Ascending aorta (tissue), 2 donors: ENCODE data around the gene R3HDML. TPM values are rescaled to one million over a fixed set of nuclear protein-coding genes. Genes with fewer than 3 reads are reported as not detected.
"Not testable (repeated sequence)": the region's sequence is repeated elsewhere in the genome, so short reads cannot be mapped to it uniquely, and the experiment has no call there.

ENCODE experiments used
- DNase-seq, 2 donors: peaks; one replicate each; pipeline ENCODE4 v3.0.0-alpha.2; 2019; ENCODE audit warnings: low spot score in 2 of 2
- H3K27ac ChIP-seq, 2 donors: fragments of 200-600 bp; sonication (generic); one replicate each; pipeline ENCODE4 v1.5.1; 2016 to 2017; ENCODE audit warnings: mild to moderate bottlenecking in 1 of 2
- H3K27me3 ChIP-seq: fragments of 200-600 bp; sonication (generic); one replicate; pipeline ENCODE4 v1.5.1; 2017
- H3K36me3 ChIP-seq, 2 donors: fragments of 200-600 bp; sonication (generic); one replicate each; pipeline ENCODE4 v1.5.1; 2016
- H3K4me1 ChIP-seq, 2 donors: fragments of 200-600 bp; sonication (generic); one replicate each; pipeline ENCODE4 v1.5.1; 2016 to 2017; ENCODE audit warnings: mild to moderate bottlenecking in 1 of 2
- H3K4me3 ChIP-seq, 2 donors: fragments of 200-600 bp; sonication (generic); one replicate each; pipeline ENCODE4 v1.5.1; 2016 to 2017; ENCODE audit warnings: mild to moderate bottlenecking in 1 of 2
- H3K9me3 ChIP-seq, 2 donors: fragments of 200-600 bp; sonication (generic); one replicate each; pipeline ENCODE4 v1.5.1; 2016
- CTCF ChIP-seq, 3 experiments: fragments of 200-600 bp in 2 of 3; fragments of 450-650 bp in 1 of 3; sonication (generic) in 2 of 3; IDR thresholded peaks; one replicate each; pipeline ENCODE4 v1.5.1; 2016 to 2019; ENCODE audit warnings: antibody characterized with exemption in 3 of 3, mild to moderate bottlenecking in 1 of 3, moderate library complexity in 1 of 3
- intact Hi-C: fragments of 100-400 bp; cut with DNase I; formaldehyde crosslinking; loops from one replicate; pipeline ENCODE4 v1.15.1; 2023
- total RNA-seq: library from RNA; depleted of rRNA; stranded (reverse); fragments of >200 nt; gene quantifications from one replicate; pipeline ENCODE4 v1.1.0, GENCODE V29; 2016

Gene R3HDML
- total RNA-seq, 1 donor from 2014 or later = not detected

DNA sequence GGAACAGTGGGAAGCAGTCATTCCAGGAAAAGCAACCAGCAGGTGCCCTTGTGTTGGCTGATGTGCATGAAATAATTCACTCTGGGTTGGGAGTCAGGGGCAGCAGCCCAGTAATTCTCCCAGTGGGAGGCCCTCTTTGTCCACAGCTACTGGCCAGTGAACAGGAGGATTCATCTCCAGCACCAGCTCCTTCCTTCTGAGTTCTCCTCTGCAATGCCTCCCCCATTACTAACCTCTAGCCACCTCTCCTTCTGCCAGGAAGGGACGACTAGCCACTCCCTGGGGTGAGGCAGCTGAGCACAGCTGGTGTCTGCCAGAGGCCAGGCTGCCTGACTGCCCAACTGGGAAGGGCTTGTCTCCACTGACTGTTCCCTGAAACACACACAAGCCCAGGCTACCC, 12.5 kb upstream of the R3HDML start:
- intact Hi-C loops = no loop called here
- H3K27me3 ChIP-seq = no peaks in the 10 kb centered on the region
- no peaks in the 10 kb centered on the region for H3K9me3 ChIP-seq
- no peak for DNase-seq
- no peak for TF ChIP-seq CTCF (IDR thresholded peaks at IDR 0.05)
- no peaks in the 10 kb centered on the region for H3K36me3 ChIP-seq
- no peak overlapping the region for H3K27ac ChIP-seq
- no peak overlapping the region for H3K4me3 ChIP-seq
- H3K4me1 ChIP-seq = no peaks in the 10 kb centered on the region

DNA sequence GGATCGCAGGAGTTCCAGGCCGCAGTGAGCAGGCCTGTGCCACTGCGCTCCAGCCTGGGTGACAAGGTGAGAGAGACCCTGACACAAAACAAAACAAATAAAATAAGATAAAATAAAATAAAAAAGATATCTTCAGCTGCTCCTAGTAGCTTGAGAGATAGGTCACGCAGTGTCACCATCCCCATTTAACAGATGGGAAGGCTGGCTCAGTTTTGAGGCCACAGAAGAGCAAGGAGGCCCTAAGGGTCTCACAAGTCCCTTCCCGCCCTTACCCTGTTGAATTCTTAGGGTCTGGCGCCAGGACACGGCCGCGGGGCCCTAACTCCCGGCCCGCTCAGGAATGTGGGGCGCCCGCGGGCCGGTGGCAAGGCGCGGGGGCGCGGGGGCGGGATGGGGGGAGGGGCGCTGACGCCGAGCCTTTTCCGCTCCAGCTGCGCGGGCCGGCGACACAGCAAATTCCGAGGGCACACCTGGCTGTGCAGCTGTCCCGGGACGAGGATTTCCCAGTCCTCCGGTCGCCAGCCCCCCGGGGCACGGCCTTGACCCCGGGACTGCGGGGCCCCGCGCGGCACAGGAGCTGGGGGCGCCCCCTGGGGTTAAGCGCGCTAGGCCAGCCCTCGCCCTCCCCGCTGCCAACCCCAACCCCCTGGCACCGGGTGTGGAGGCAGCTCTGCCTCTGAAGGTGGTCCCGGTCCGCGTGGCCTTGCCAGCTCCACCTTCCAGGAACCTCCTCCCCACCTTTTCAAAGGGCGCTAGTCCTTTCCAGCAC, 10.3 kb upstream of the R3HDML start:
- peak overlapping the region; percentile 26 to 44 for H3K4me3 ChIP-seq
- H3K4me1 ChIP-seq = no peaks in the 10 kb centered on the region
- no peaks in the 10 kb centered on the region for H3K27me3 ChIP-seq
- TF ChIP-seq CTCF (IDR thresholded peaks at IDR 0.05) = no peak
- intact Hi-C loops = no loop called here
- no peaks in the 10 kb centered on the region for H3K9me3 ChIP-seq
- no peaks in the 10 kb centered on the region for H3K36me3 ChIP-seq
- H3K27ac ChIP-seq = no peak overlapping the region
- no peak for DNase-seq

- DNase-seq, H3K36me3 ChIP-seq, H3K27me3 ChIP-seq, H3K4me1 ChIP-seq, intact Hi-C loops, H3K4me3 ChIP-seq, H3K27ac ChIP-seq, H3K9me3 ChIP-seq: not testable (repeated sequence)
Measured at GRCh38 chr20:44327748-44328147, 9.1 kb upstream of the R3HDML start.

DNA sequence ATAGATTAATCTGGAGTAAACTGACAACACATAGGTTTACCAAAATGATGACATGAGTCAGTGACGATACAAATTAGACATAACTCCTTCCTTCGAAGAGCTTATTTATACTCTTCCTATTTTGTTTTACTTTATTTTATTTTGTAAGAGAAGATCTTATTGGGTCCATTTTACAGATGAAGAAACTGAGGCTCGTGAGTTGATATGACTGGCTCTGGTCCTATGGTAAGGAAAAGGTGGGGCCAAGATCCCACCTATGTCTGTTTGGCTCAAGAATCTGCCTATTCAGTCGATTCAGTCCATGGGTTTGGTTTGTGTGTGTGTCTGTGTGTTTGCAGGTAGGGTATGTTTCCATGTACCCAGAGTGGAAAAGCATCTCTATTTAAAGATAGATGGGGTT, 8.4 kb upstream of the R3HDML start:
- no peak for TF ChIP-seq CTCF (IDR thresholded peaks at IDR 0.05)
- H3K36me3 ChIP-seq = no peaks in the 10 kb centered on the region
- H3K27me3 ChIP-seq = no peaks in the 10 kb centered on the region
- no peak overlapping the region for H3K4me3 ChIP-seq
- no peaks in the 10 kb centered on the region for H3K4me1 ChIP-seq
- intact Hi-C loops = no loop called here
- no peaks in the 10 kb centered on the region for H3K9me3 ChIP-seq
- no peak for DNase-seq
- no peak overlapping the region for H3K27ac ChIP-seq

DNA sequence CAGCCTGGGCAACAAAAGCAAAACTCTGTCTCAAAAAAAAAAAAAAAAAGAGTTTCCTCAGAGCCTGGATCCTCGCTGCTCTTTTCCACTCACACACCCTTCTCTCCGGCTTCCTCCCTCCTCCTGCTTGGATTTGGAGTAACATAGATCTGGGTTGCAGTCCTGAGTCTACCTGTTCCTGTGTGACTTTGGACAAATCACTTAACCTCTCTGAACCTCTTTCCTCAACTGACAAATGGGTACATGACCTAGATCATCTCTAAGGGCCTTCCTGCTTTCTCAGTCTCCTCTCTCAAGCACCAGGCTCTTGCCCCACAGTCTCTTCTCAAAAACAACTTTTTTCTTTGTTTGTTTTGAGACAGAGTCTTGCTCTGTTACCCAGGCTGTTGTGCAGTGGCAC, 5.6 kb upstream of the R3HDML start:
- DNase-seq = no peak
- Histone ChIP-seq H3K36me3 (no peaks in the 10 kb centered on the region), H3K27ac (no peak overlapping the region), H3K27me3 (no peaks in the 10 kb centered on the region), H3K4me3 (no peak overlapping the region), H3K9me3 (no peaks in the 10 kb centered on the region), H3K4me1 (no peaks in the 10 kb centered on the region)
- intact Hi-C loops = no loop called here
- TF ChIP-seq CTCF (IDR thresholded peaks at IDR 0.05) = no peak

- TF ChIP-seq CTCF (IDR thresholded peaks at IDR 0.05) = no peak
- intact Hi-C loops = no loop called here
- no peaks in the 10 kb centered on the region for H3K27me3 ChIP-seq
Measured at GRCh38 chr20:44334306-44334705, 2.5 kb upstream of the R3HDML start.

More at GRCh38 chr20:44334306-44334705, 2.5 kb upstream of the R3HDML start:
- Histone ChIP-seq H3K9me3 (no peaks in the 10 kb centered on the region), H3K36me3 (no peaks in the 10 kb centered on the region), H3K27ac (no peak overlapping the region), H3K4me3 (no peak overlapping the region), H3K4me1 (no peaks in the 10 kb centered on the region)
- no peak for DNase-seq
